HFF-Myc (cell line): ENCODE data around the gene DSP.

Experiments
- DNase-seq: peaks from one replicate; pipeline ENCODE4 v3.0.0-alpha.2; 2011; ENCODE audit warnings: low read depth; ENCODE audit errors: extremely low read depth
- H3K4me3 ChIP-seq: replicated peaks from 2 replicates; pipeline ENCODE4 v1.5.1; 2011; ENCODE audit warnings: low read depth, mild to moderate bottlenecking, control low read depth, low read length
- TF ChIP-seq, protein P1 (sequence below): IDR thresholded peaks from 2 replicates; pipeline ENCODE4 v1.5.1; 2012; ENCODE audit warnings: mild to moderate bottlenecking, low read depth, low read length, control low read depth; ENCODE audit errors: missing control alignments

Gene DSP

DNA sequence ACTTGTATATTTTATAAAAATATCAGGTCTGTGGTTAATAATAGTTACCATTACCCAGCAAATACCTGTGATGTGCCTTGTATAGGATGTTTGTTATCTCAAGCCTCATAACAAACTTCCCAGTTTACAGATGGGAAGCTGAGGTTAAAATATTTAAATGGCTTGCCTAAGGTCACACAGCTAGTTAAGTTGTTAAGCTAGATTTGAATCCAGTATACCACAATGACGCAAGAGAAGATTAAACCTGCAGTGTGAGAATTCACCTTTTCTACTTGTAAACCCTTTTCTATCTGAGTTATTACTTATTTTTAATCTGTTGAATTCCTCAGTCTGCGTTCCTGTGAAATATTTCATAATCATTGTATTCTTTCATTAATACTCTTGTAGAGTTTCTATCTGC, 4.9 kb downstream of the DSP start:
- no peak overlapping the region for H3K4me3 ChIP-seq
- DNase-seq = no peak
- TF ChIP-seq, protein P1, sequence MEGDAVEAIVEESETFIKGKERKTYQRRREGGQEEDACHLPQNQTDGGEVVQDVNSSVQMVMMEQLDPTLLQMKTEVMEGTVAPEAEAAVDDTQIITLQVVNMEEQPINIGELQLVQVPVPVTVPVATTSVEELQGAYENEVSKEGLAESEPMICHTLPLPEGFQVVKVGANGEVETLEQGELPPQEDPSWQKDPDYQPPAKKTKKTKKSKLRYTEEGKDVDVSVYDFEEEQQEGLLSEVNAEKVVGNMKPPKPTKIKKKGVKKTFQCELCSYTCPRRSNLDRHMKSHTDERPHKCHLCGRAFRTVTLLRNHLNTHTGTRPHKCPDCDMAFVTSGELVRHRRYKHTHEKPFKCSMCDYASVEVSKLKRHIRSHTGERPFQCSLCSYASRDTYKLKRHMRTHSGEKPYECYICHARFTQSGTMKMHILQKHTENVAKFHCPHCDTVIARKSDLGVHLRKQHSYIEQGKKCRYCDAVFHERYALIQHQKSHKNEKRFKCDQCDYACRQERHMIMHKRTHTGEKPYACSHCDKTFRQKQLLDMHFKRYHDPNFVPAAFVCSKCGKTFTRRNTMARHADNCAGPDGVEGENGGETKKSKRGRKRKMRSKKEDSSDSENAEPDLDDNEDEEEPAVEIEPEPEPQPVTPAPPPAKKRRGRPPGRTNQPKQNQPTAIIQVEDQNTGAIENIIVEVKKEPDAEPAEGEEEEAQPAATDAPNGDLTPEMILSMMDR = no peak

DNA sequence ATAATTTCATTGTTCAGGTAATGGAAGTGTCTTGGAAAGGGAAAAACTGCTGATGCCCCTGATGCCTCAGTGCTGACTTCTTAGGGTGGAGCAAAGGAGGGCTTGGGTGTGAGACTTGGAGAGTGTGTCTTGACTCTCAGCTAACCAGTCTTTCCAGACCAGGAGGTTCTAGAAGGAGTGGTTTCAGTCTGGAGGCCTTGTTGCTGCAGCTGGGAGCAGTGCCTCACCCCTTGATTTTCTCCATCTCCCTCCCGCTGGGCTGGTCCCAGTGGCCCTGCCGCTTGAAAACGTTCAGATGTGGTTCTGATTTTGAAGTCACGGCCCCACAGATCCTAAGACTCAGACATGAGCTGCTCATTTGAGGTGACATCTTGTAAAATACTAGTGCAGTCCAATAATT, 5.4 kb downstream of the DSP start:
- no peak overlapping the region for H3K4me3 ChIP-seq
- TF ChIP-seq, protein P1 = no peak
- DNase-seq = no peak

DNA sequence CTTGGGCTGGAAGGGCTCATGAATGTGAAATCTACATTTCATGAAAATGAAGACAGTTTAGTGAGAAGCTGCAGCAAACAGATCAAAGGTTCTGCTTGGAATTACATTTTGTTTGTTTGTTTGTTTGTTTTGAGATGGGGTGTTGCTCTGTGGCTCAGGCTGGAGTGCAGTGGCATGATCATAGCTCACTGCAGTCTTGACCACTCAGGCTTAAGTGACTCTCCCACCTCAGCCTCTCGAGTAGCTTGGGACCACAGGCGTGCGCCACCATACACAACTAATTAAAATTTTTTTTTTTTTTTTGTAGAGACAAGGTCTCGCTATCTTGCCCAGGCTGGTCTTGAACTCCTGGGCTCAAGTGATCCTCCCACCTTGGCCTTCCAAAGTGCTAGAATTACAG, 5.8 kb downstream of the DSP start:
- no peak for DNase-seq
- TF ChIP-seq, protein P1 = no peak
- H3K4me3 ChIP-seq = no peak overlapping the region

DNA sequence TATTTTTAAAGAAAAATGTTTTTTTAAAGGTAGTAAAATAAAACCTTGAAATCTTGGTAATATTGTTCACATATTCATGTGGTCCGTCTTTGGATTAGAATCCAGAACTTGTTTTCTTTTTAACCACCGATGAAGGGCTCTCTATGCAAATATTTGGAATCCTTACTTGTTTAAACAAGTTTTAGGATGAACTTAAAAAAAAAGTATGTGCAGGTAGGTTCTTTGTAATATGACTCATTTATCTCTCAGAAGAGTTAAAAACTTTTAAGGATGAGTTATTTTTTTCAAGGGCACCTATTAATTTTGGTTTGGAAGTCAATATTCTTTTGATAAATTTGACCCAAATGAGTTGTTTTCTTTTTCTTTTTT, 8.9 kb downstream of the DSP start:
- TF ChIP-seq, protein P1 = no peak
- no peak overlapping the region for H3K4me3 ChIP-seq
- no peak for DNase-seq

DNA sequence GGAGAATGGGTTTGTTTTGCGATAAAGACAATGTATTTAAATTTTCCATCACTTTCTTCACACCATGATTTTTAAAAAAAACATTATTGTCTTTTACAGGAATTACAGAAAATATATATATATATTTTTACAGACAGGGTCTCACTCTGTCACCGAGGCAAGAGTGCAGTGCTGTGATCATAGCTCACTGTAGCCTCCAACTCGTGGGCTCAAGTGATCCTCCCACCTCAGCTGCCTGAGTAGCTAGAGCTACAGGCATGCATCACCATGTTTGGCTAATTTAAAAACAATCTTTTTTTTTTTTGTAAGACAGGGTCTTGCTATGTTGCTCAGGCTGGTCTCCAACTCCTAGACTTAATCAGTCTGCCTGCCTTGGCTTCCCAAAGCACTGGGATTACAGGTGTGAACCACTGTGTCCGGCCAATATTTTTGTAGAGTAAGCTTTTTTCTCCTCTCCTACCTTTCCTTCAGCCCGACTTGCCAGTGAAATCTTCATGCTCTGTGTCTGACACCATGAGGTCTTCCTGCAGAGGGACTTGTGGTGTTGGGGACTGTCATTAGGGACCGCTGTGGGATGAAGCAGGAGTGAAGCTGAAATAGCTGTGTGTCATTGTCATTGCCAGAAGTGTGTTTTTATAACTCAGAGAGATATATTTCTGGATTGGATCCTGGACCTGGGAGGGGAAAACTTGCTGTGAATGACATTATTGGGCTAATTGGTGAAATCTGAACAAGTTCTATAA, 13.2 kb downstream of the DSP start:
- TF ChIP-seq, protein P1 = no peak
- H3K4me3 ChIP-seq = no peak overlapping the region
- no peak for DNase-seq

DNA sequence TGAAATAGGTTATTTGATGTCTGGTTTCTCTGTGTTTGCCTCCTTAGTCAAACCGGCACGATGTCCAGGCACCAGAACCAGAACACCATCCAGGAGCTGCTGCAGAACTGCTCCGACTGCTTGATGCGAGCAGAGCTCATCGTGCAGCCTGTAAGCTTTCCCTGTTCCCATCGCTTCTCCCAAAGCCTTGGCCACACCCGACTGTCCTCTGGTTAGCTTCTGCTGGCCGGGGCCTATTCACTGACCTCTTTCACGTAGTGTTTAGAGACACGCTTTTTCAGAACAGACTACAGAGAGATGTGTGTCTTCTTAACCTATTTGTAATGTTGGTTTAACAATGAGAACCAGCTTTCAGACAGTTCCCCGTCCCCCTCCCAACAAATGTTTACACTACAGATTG, 14.2 kb downstream of the DSP start:
- no peak for DNase-seq
- TF ChIP-seq, protein P1 = no peak
- H3K4me3 ChIP-seq = no peak overlapping the region
